Left colon (tissue), 2 donors: ENCODE data around the gene NFYA. TPM values are rescaled to one million over a fixed set of nuclear protein-coding genes. Genes with fewer than 3 reads are reported as not detected.
A peak's percentile ranks its signal among the peaks of the same experiment; 100 is the strongest.

Experiments used
- ATAC-seq: fragments of 200-7000 bp; cut with Tn5 transposase; one replicate; pipeline ENCODE4 v1.9.1; 2020; ENCODE audit warnings: mild to moderate bottlenecking, moderate library complexity
- DNase-seq, 2 donors: peaks; one replicate each; pipeline ENCODE4 v3.0.0-alpha.2; 2020
- intact Hi-C, 2 donors: fragments of 100-400 bp; cut with DNase I in 1 of 2; cut with micrococcal nuclease in 1 of 2; formaldehyde crosslinking; loops; one replicate each; pipeline versions ENCODE4 v1.11.2 to v1.14.0; 2022; cut with DNase I, micrococcal nuclease
- total RNA-seq, 2 donors: library from RNA; stranded (reverse); fragmentation: NEBNext Ultra II Directional; extraction: Animal tissue kit (Norgen Biotek cat#: 25700); gene quantifications; one replicate each; pipeline ENCODE4 v1.2.1, GENCODE V29; 2021
- donor health status: DM: no; HTN: no; CAD: no.
- donor health status: DM: yes; HTN: yes; CAD: no.

NFYA gene
- total RNA-seq, 2 donors from 2014 or later: 19.1 to 19.9 TPM

DNA sequence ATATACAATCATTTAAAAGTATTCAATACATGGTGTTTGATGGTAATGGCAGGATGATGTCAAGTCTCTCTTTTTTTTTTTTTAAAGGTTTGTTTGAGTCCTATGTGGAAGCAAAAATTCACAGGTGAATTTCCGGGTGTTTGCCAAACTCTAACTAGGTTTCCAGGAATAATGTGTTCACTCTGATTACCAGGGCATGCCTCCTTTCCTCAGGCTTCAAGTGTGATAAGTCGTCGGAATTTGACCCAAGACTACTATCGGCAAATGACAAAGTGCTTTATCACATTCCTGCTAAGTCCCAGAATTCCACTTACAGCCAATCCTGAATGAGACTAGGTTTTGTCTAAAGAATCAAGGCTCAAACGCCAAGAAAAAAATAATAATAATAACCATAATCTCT is 7.9 kb upstream of the NFYA start:
- ATAC-seq: peak; percentile 69
- intact Hi-C loops: loop anchor here in 1 of 2 donors (10.0 kb wide), 1 partner anchor 60 kb away; no protein-coding TSS in a partner anchor
- no peak for DNase-seq

GRCh38 chr6:41065550-41066026 is 7.2 kb upstream of the NFYA start:
- peak; percentile 73 for ATAC-seq
- intact Hi-C loops: loop anchor here in 1 of 2 donors (10.0 kb wide), 1 partner anchor 61 kb away; no protein-coding TSS in a partner anchor
- no peak for DNase-seq

DNA sequence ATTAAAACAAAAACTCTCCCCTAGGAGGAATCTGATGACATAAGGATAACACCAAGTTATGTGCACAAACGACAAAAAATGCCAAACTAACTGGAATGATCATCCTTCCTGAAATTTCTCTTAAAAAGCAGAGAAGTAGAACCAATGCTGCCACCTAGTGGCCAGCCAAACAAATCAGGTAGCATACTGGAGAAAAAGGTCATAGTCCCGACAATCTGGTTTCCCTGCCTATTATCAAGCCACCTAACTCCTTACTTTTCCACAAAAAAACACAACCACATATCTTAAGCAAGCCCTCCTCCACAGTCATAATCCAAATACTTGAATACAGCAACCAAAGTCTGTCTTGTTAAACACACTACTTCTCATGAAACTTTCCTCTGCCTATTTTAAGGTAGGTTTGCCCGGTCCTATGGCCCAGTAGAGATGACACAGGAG is 5.9 kb upstream of the NFYA start:
- peak; percentile 17 for ATAC-seq
- intact Hi-C loops: loop anchor here in 1 of 2 donors (10.0 kb wide), 1 partner anchor 62 kb away; no protein-coding TSS in a partner anchor

GRCh38 chr6:41071501-41071922 is 1.3 kb upstream of the NFYA start:
- intact Hi-C loops: no loop called here
- DNase-seq: peak in 1 of 2 donors; percentile 87
- no peak for ATAC-seq

More for the DNA sequence above, 5.9 kb upstream of the NFYA start:
- DNase-seq: peak; percentile 78 to 87

GRCh38 chr6:41071923-41072835 is 595 bp upstream of the NFYA start, which contains the start of gene OARD1:
Gene OARD1, minus strand, starts transcription at chr6:41072356. Its CDS starts 722 bp downstream, at chr6:41071634.
- ATAC-seq (peak; percentile 72), DNase-seq (peak; percentile 99)
- intact Hi-C loops: no loop called here

DNA sequence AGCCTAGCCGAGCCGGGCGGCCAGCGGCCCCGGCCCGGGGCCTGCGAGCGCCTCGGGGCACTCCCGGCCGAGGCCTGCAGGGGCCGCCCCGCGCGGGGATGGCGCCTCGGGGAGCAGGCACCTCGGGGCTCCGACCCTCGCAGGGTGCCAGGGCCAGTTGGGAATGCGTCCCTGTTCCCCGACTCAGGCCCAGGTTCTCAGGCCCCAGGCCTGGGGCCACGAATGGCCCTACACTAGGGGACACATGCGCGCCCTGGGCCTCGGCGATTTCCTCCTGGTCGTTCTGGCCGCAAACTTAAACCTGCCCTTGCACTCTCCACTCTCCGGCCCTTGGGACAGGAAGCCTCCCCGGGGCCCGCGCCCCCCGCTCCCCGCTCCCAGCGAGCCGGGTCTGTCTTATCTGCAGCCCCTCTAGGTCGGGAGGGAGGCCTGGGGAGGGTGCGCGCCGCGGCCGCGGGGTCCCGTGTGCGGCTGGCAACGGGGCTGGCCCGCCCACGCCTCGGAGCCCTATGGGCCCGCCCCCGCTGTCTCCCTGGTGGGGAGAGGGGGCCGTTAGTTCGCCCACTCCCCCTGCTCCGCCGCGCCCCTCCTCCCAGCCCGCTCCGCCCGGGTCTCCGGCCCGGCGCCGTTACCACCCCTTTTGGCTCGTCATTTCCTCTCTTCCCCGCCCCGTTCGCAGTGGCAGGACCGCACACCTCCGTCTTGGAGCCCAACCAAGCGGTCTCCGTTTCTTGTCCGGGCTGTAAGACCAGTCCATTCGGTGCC is 611 bp downstream of the NFYA start:
- DNase-seq (peak; percentile 90 to 92), ATAC-seq (peak; percentile 40)
- intact Hi-C loops: no loop called here

DNA sequence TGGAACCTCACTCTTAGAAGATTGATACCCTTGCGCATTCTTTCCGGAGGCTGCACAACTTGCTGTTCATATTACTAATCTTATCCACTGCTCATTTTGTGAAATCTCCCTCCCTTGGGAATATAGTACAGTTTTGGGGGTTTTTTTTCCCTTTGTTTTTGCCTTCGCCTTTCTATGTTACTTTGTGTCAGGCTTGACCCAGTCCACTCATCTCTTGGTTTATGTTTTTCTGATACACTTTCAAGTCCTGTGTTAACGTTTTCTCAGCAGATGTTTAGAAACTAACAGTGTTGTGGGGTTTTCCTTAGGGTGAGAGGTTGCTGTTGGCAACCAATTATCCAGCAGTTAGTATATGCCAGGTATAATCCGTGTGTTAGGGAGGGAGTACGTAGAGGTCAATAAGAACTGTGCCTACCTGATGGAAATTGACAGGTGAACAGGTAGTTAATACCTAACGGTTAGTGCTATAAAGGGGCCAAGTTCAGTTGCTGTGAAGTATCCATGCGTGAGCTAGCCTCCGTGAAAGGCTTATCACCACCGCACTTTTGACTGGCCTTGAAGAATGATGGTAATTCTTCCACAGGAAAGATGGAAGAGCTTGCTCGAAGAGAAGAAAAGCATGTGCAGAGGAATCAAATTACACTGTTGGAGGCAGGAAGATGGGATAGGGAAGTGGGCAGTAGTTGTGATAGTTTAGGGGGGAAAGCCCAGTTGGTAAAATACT is 1.4 kb downstream of the NFYA start:
- intact Hi-C loops: no loop called here
- DNase-seq (no peak), ATAC-seq (no peak)

DNA sequence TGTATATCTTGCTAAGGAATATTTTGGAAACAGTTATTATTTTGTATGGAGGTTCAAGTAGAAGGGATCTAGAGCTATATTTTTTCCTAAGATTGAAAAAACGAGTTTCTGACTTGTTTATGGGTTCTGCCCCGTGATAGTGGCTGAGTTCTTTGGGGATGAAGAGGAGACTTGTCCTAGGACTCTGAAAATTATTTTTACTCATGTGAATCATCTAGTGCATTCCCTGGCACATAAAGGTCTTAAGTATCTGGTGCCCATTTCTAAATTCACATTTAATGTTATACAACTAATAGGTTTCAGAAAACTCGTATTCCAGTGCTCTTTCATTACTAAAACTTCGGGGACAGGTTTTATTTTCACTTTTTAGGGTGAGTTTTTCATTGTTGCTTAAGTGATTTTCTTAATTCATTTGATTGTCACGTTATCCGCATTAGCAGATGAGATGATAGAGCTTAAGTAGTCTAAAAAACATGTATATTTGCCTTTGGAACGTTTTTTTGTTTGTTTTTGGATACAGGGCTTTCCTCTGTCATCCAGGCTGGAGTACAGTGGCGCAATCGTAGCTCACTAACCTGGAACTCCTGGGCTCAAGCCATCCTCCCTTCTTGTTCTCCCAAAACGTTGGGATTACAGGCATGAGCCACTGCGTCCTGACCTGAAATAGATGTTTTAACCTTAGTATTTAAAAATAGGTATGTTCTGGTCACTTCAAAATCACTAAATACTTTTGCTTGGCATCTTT is 2.1 kb downstream of the NFYA start:
- no peak for ATAC-seq
- intact Hi-C loops: no loop called here

GRCh38 chr6:41075651-41076626 is 3.2 kb downstream of the NFYA start:
- DNase-seq (no peak), ATAC-seq (no peak)
- intact Hi-C loops: no loop called here

More for the DNA sequence above, 2.1 kb downstream of the NFYA start:
- no peak for DNase-seq

GRCh38 chr6:41077536-41077935 is 4.8 kb downstream of the NFYA start:
- no peak for DNase-seq
- intact Hi-C loops: no loop called here
- no peak for ATAC-seq

DNA sequence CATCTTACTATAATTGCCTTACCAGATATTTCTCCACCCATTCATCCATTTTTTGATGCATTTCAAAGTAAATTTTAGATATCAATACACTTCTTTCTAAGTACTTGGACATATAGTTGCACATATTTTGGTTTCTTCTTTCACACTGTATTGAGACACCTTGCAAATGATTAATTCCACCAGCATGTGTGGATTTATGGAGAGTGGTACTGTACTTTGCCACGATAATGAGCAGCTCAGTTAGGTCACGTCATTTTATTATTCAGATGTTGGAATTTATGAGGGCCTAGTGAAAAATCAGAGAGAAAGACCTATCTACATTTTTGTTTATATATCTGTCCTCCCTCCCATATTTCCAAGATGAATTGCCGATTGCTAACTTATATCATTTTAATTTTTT is 5.3 kb downstream of the NFYA start:
- DNase-seq (no peak), ATAC-seq (peak; percentile 40)
- intact Hi-C loops: no loop called here

DNA sequence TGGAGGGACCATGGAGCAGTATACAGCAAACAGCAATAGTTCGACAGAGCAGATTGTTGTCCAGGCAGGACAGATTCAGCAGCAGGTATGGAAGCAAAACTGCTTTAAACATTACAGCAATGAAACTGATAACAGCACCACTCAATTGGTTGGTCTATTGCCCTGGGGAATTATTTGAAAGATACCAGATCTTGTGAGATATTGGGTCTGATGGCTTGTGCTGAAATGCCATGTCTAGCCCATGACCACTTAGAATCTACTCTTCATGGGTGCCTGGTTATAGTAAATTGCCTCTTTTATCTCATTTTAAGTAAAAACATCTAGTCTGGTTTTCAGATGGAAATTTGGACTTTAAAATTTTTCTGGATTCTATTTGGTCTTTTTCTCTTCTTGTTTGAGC is 6.3 kb downstream of the NFYA start:
- intact Hi-C loops: no loop called here
- DNase-seq (no peak), ATAC-seq (no peak)

GRCh38 chr6:41080621-41081020 is 7.8 kb downstream of the NFYA start:
- intact Hi-C loops: no loop called here
- ATAC-seq (no peak), DNase-seq (no peak)

GRCh38 chr6:41083072-41083471 is 10.3 kb downstream of the NFYA start:
- ATAC-seq (no peak), DNase-seq (no peak)
- intact Hi-C loops: no loop called here

DNA sequence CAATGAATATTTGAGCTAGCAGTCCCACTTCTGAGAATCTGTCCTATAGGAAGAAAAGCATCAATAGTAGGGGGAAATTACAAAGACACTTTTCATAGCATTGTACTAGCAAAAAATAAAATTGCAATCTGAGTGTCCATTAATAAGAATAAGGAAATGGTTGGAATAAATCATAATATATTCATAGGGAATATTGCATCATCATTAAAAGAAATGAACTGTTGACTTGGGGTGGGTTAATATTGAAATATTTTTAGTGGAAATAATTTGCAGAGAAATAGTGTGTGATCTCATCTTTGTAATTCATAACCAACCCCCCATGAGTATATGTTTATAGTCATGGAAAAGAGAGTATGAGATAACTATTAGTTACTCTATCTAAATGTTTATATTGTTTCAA is 12.4 kb downstream of the NFYA start:
- ATAC-seq: no peak
- intact Hi-C loops: no loop called here
- DNase-seq: no peak

DNA sequence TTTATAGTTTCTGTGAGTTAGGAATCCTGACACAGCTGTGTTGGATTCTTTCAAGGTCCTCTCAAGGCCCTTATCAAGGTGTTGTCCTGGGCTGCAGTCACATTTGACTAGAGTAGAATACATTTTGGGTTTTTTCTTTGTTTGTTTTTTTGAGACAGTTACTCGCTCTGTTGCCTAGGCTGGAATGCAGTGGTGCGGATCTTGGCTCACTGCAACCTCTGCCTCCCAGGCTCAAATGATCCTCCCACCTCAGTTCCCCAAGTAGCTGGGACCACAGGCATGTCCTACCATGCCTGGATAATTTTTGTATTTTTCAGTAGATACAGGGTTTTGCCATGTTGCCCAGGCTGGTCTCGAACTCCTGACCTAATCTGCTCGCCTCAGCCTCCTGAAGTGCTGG is 15.7 kb downstream of the NFYA start:
- no peak for ATAC-seq
- intact Hi-C loops: no loop called here
- DNase-seq: no peak
